ENCODE data around the gene UBAP2. TPM values are rescaled to one million over a fixed set of nuclear protein-coding genes. Genes with fewer than 3 reads are reported as not detected.
"Not testable (repeated sequence)": the region's sequence is repeated elsewhere in the genome, so short reads cannot be mapped to it uniquely, and the experiment has no call there.

Gene UBAP2
- total RNA-seq, 2 experiments from 2014 or later, result 42.6 to 43.7 TPM

GRCh38 chr9:34038851-34039250 is 9.8 kb downstream of the UBAP2 start:
- H3K4me3 Mint-ChIP-seq, CTCF ChIA-PET, H3K27ac Mint-ChIP-seq, POLR2A ChIA-PET, H3K4me1 Mint-ChIP-seq, H3K9me3 Mint-ChIP-seq, H3K27me3 Mint-ChIP-seq, DNase-seq: not testable (repeated sequence)
- peaks cover 42% of the 10 kb centered on the region for H3K36me3 Mint-ChIP-seq (ENCODE audit: low read depth)

GRCh38 chr9:34037626-34038025 is 11.1 kb downstream of the UBAP2 start:
- DNase-seq, result no peak
- Mint-ChIP-seq H3K4me3 (no peak overlapping the region), H3K27ac (no peak overlapping the region), H3K27me3 (no peaks in the 10 kb centered on the region), H3K36me3 (ENCODE audit: low read depth) (peaks cover 44% of the 10 kb centered on the region), H3K4me1 (peaks cover 8% of the 10 kb centered on the region), H3K9me3 (no peaks in the 10 kb centered on the region)
- ChIA-PET CTCF (interaction anchor here (0.7 kb wide), 1 partner anchor 16 kb away, joined by 3 read pairs; no protein-coding TSS in a partner anchor), POLR2A (interaction anchor here (0.7 kb wide), 1 partner anchor 11 kb away, joined by 3 read pairs; the partner anchor contains the start of gene UBAP2)

- DNase-seq, result no peak
- ChIA-PET POLR2A (interaction anchor here (1.3 kb wide), 1 partner anchor 9 kb away, joined by 4 read pairs; no protein-coding TSS in a partner anchor), CTCF (interaction anchor here (0.7 kb wide), 1 partner anchor 299 kb away, joined by 3 read pairs; no protein-coding TSS in a partner anchor)
- no peak overlapping the region for H3K4me3 Mint-ChIP-seq
- H3K36me3 Mint-ChIP-seq (ENCODE audit: low read depth), result peaks cover 42% of the 10 kb centered on the region
- H3K27ac Mint-ChIP-seq, result no peak overlapping the region
- H3K27me3 Mint-ChIP-seq, result no peaks in the 10 kb centered on the region
- peaks cover 8% of the 10 kb centered on the region for H3K4me1 Mint-ChIP-seq
- H3K9me3 Mint-ChIP-seq, result no peaks in the 10 kb centered on the region
These were observed 12.1 kb downstream of the UBAP2 start for GRCh38 chr9:34036625-34037024.

GRCh38 chr9:34035656-34036055 is 13.0 kb downstream of the UBAP2 start:
- Mint-ChIP-seq H3K27ac (no peak overlapping the region), H3K27me3 (no peaks in the 10 kb centered on the region), H3K4me3 (no peak overlapping the region), H3K9me3 (no peaks in the 10 kb centered on the region), H3K36me3 (ENCODE audit: low read depth) (peaks cover 35% of the 10 kb centered on the region), H3K4me1 (peaks cover 8% of the 10 kb centered on the region)
- ChIA-PET POLR2A (no interaction called here), CTCF (no interaction called here)
- DNase-seq, result no peak

- Mint-ChIP-seq H3K4me3 (no peak overlapping the region), H3K27me3 (no peaks in the 10 kb centered on the region), H3K27ac (no peak overlapping the region), H3K36me3 (ENCODE audit: low read depth) (peaks cover 30% of the 10 kb centered on the region), H3K9me3 (no peaks in the 10 kb centered on the region), H3K4me1 (peaks cover 8% of the 10 kb centered on the region)
- CTCF ChIA-PET, result no interaction called here
- no peak for DNase-seq
- POLR2A ChIA-PET, result no interaction called here
These were observed 14.0 kb downstream of the UBAP2 start for GRCh38 chr9:34034698-34035065.

GRCh38 chr9:34032631-34033030 is 16.1 kb downstream of the UBAP2 start:
- H3K27ac Mint-ChIP-seq, result no peak overlapping the region

GRCh38 chr9:34027845-34028574 is 20.7 kb downstream of the UBAP2 start:
- H3K4me3 Mint-ChIP-seq, result no peak overlapping the region
- ChIA-PET POLR2A (interaction anchor here (1.2 kb wide), 1 partner anchor 9 kb away, joined by 4 read pairs; no protein-coding TSS in a partner anchor), CTCF (no interaction called here)
- peaks cover 15% of the 10 kb centered on the region for H3K36me3 Mint-ChIP-seq (ENCODE audit: low read depth)
- no peaks in the 10 kb centered on the region for H3K9me3 Mint-ChIP-seq
- no peaks in the 10 kb centered on the region for H3K27me3 Mint-ChIP-seq
- peaks cover 14% of the 10 kb centered on the region for H3K4me1 Mint-ChIP-seq
- no peak overlapping the region for H3K27ac Mint-ChIP-seq
- no peak for DNase-seq

More at GRCh38 chr9:34032631-34033030, 16.1 kb downstream of the UBAP2 start:
- Mint-ChIP-seq H3K36me3 (ENCODE audit: low read depth) (peaks cover 24% of the 10 kb centered on the region), H3K4me1 (peaks cover 8% of the 10 kb centered on the region), H3K27me3 (no peaks in the 10 kb centered on the region), H3K9me3 (no peaks in the 10 kb centered on the region), H3K4me3 (no peak overlapping the region)
- no peak for DNase-seq
- POLR2A ChIA-PET, result interaction anchor here (1.0 kb wide), 1 partner anchor 16 kb away, joined by 3 read pairs; the partner anchor contains the start of gene UBAP2
- CTCF ChIA-PET, result interaction anchor here (0.7 to 1.5 kb wide), 3 partner anchors 9 to 64 kb away, joined by 3 to 4 read pairs (median 3); no protein-coding TSS in a partner anchor

- no peaks in the 10 kb centered on the region for H3K27me3 Mint-ChIP-seq
- H3K27ac Mint-ChIP-seq, result no peak overlapping the region
- DNase-seq, result no peak
- CTCF ChIA-PET, result interaction anchor here (1.1 to 1.5 kb wide), 2 partner anchors 14 to 378 kb away, joined by 3 read pairs; no protein-coding TSS in a partner anchor
- peaks cover 7% of the 10 kb centered on the region for H3K36me3 Mint-ChIP-seq (ENCODE audit: low read depth)
- H3K4me3 Mint-ChIP-seq, result no peak overlapping the region
- POLR2A ChIA-PET, result no interaction called here
- peaks cover 14% of the 10 kb centered on the region for H3K4me1 Mint-ChIP-seq
- H3K9me3 Mint-ChIP-seq, result no peaks in the 10 kb centered on the region
These were observed 22.9 kb downstream of the UBAP2 start for GRCh38 chr9:34025811-34026210.

- H3K27ac Mint-ChIP-seq, result no peak overlapping the region
- POLR2A ChIA-PET, result interaction anchor here (0.8 kb wide), 1 partner anchor 9 kb away, joined by 3 read pairs; no protein-coding TSS in a partner anchor
- peaks cover 7% of the 10 kb centered on the region for H3K36me3 Mint-ChIP-seq (ENCODE audit: low read depth)
- no peaks in the 10 kb centered on the region for H3K9me3 Mint-ChIP-seq
- H3K4me3 Mint-ChIP-seq, result no peak overlapping the region
- H3K4me1 Mint-ChIP-seq, result peaks cover 14% of the 10 kb centered on the region
- CTCF ChIA-PET, result interaction anchor here (0.6 to 1.5 kb wide), 2 partner anchors 13 to 337 kb away, joined by 3 read pairs; no protein-coding TSS in a partner anchor
- DNase-seq, result no peak
- H3K27me3 Mint-ChIP-seq, result no peaks in the 10 kb centered on the region
These were observed 23.6 kb downstream of the UBAP2 start for GRCh38 chr9:34025062-34025461.

- CTCF ChIA-PET, result interaction anchor here (0.6 to 1.5 kb wide), 2 partner anchors 13 to 337 kb away, joined by 3 read pairs; no protein-coding TSS in a partner anchor
- H3K9me3 Mint-ChIP-seq; DNase-seq; H3K4me3 Mint-ChIP-seq; H3K27me3 Mint-ChIP-seq; H3K36me3 Mint-ChIP-seq (ENCODE audit: low read depth); H3K27ac Mint-ChIP-seq; POLR2A ChIA-PET: not testable (repeated sequence)
- peaks cover 14% of the 10 kb centered on the region for H3K4me1 Mint-ChIP-seq
These were observed 24.2 kb downstream of the UBAP2 start for GRCh38 chr9:34024476-34024875.

- DNase-seq, result no peak
- peak overlapping the region; percentile 42 for H3K27ac Mint-ChIP-seq
- H3K36me3 Mint-ChIP-seq (ENCODE audit: low read depth), result peaks cover 17% of the 10 kb centered on the region
- ChIA-PET POLR2A (interaction anchor here (0.6 kb wide), 1 partner anchor 9 kb away, joined by 3 read pairs; no protein-coding TSS in a partner anchor), CTCF (no interaction called here)
- H3K9me3 Mint-ChIP-seq, result no peaks in the 10 kb centered on the region
- no peaks in the 10 kb centered on the region for H3K27me3 Mint-ChIP-seq
- H3K4me3 Mint-ChIP-seq, result no peak overlapping the region
- peaks cover 2% of the 10 kb centered on the region for H3K4me1 Mint-ChIP-seq
These were observed 32.5 kb downstream of the UBAP2 start for GRCh38 chr9:34016149-34016548.

GRCh38 chr9:34010979-34011378 is 37.7 kb downstream of the UBAP2 start:
- Mint-ChIP-seq H3K9me3 (no peaks in the 10 kb centered on the region), H3K27me3 (no peaks in the 10 kb centered on the region), H3K4me3 (no peak overlapping the region), H3K4me1 (peaks cover 2% of the 10 kb centered on the region), H3K27ac (no peak overlapping the region), H3K36me3 (ENCODE audit: low read depth) (peaks cover 27% of the 10 kb centered on the region)
- DNase-seq, result no peak
- POLR2A ChIA-PET, result no interaction called here
- CTCF ChIA-PET, result interaction anchor here (0.6 to 2.0 kb wide), 6 partner anchors 12 to 476 kb away, joined by 3 to 13 read pairs (median 3); no protein-coding TSS in a partner anchor

- no peak overlapping the region for H3K4me3 Mint-ChIP-seq
- H3K27me3 Mint-ChIP-seq, result no peaks in the 10 kb centered on the region
- ChIA-PET CTCF (interaction anchor here (0.9 kb wide), 1 partner anchor 72 kb away, joined by 3 read pairs; no protein-coding TSS in a partner anchor), POLR2A (no interaction called here)
- H3K9me3 Mint-ChIP-seq, result no peaks in the 10 kb centered on the region
- DNase-seq, result no peak
- no peak overlapping the region for H3K27ac Mint-ChIP-seq
- H3K36me3 Mint-ChIP-seq (ENCODE audit: low read depth), result peaks cover 19% of the 10 kb centered on the region
- no peaks in the 10 kb centered on the region for H3K4me1 Mint-ChIP-seq
These were observed 46.7 kb downstream of the UBAP2 start for GRCh38 chr9:34001951-34002350.
